ENCODE results near the gene RER1.

GRCh38 chr1:2399890-2400575 lies 8.4 kb downstream of the RER1 start:
- TF ChIP-seq CTCF (IDR thresholded peaks at IDR 0.05 in 4 of 5, conservative IDR thresholded peaks at IDR 0.05 in 1 of 5) (no peak), POLR2A (IDR thresholded peaks at IDR 0.05) (no peak)

Data from gastrocnemius medialis (tissue), 4 donors.